Prostate gland (tissue), 2 donors: Measurements from ENCODE around the gene TGFB2.

Experiments
- CTCF ChIP-seq, 4 experiments: fragments of 200-600 bp in 2 of 4; fragments of 450-650 bp in 2 of 4; sonication (generic) in 2 of 4; IDR thresholded peaks; 1 replicate in 3 of 4; 2 replicates in 1 of 4; pipeline ENCODE4 v1.5.1; 2016 to 2019; ENCODE audit warnings: antibody characterized with exemption in 4 of 4, mild to moderate bottlenecking in 2 of 4, moderate library complexity in 2 of 4
- POLR2A ChIP-seq: fragments of 450-650 bp; IDR thresholded peaks from one replicate; pipeline ENCODE4 v1.6.1; 2016; ENCODE audit warnings: antibody characterized with exemption, mild to moderate bottlenecking
- POLR2AphosphoS5 ChIP-seq: sonication (generic); formaldehyde crosslinking; IDR thresholded peaks from one replicate; pipeline ENCODE4 v1.6.1; 2017; ENCODE audit warnings: antibody characterized with exemption

DNA sequence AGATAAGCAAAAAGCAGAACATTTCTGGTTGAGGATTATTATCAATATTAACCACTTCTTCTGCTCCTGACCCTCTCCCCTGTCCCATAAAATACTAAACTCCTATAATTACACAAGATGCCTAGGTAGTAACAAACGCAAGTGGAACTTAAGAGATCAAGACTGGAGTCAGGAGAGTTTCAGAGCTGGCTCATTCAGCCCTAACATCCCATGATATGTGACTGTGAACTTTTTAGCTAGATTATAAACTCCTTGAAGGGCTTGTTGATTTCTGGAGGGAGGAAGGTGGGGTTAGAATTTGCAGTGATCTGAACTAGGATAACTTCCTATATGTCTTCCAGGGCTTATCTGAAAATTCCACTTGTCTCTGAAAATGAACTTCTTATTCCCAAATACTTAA, 130.6 kb downstream of the TGFB2 start:
- TF ChIP-seq CTCF (IDR thresholded peaks at IDR 0.05) (no peak), POLR2A (no peak), POLR2AphosphoS5 (no peak)
